GOT3 (cell line): ENCODE data around the gene HEG1.

Experiments used
- DNase-seq: peaks from one replicate; lab custom pipeline; 2025; ENCODE audit warnings: mixed read lengths; lab: John Stamatoyannopoulos, UW

Gene HEG1

DNA sequence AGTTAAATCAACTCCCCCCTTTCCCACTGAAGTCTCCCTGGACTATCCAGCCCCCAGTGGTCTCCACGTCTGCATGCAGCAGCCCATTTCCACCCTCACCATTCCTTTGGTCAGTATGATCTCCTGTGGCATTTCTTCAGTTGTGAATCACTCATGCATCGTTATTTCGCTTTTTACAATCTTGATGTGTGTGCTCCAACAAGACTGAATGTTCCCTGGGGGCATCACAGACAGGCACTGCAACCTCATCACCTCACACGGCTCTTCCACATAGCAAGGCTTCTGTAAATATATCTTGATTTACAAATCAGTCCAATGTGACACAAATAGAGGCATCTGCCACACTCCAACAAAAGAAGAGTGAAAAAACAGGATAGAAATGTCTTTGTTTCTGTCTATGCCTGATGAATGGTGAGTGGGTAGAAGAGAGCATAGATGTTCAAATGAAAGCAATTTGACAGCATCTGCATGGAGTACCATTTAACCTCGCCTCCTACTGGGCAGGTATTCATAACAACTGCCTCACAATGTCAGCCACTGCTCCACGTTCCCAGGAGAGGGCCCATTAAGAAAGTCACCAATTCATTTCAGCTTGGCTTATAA lies 5.2 kb downstream of the HEG1 start:
- DNase-seq = no peak

DNA sequence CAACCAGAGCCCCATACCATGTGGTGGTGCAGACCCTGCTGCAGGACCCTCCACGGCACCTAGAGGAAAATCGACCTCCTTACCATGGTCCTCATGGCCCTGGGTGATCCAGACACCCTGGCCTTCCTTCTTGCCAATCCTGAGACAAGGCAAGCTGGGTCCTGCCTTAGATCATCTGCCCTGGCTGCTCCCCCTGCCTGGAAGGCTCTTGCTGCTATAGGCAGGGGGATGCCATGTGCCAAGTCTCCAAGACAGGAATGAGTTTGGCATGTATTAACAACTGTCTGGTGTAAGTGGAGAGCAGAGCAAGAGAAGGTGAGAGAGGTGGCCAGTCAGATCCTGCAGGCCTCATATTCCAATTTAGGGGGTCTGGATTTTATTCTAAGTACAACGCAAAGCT lies 7.5 kb downstream of the HEG1 start:
- no peak for DNase-seq

DNA sequence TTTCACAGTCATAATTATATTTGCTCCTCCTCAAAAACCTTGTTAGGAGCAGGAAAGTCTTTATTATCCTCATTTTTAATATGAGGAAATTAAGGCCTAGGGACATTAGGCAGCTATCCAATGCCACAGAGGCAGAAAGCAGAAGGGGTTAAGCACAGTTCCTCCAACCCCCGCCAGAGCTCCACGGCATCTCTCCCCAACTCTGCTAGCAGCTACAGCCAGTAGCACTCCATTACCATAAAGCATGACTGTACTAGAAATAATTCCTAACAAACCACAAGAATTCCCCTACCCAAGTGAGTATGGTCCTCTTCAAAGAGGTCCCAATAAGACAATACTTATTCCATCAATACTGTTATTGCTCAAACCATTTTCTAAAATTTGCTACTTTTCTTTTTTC lies 9.8 kb downstream of the HEG1 start:
- DNase-seq = no peak

DNA sequence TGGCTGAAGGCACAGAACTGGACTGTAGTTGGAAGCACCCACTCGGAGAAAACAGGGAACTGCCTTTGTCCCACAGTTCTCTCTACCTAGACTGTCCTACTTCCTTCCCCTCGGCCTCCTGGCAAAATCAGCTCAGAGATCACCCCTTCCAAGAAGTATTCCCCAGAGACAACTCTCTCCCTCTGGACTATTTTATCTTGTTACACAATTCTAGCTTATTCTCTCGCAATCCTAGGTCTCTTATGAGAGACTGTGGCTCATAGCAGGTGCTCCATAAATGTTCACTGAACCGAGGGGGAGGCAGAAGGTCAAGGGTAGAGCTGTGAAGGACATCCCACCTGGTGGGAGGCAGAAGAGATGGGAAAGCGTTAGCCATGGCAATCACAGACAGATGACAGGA lies 10.6 kb downstream of the HEG1 start:
- no peak for DNase-seq

DNA sequence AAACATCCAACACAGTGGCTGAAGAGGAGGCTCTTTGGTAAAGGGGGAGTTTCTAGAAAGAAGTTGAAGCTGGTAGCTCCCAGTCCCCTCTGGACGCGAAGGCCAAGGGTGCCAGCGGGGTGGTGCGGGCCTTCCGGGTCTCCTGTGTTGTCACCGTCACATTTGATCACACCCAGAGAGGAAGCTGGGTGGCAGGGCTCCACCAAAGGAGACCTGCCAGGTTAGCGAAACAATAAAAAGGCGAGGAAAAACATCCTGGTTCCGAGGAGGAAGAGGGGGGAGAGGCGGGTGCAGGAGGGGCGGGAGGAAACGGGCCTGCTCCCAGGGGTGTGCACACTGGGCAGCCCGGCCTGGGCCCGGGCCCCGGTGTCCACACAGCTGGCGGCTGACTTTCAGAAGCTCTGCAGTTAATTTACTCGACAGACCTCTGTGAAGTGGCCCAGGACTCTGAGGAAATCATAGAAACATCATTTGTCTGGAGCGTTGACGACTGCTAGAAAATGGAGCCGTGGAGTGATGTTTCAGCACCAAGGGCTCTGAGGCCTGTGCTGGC lies 12.1 kb downstream of the HEG1 start:
- no peak for DNase-seq

GRCh38 chr3:125042725-125043406 lies 12.9 kb downstream of the HEG1 start:
- no peak for DNase-seq

- DNase-seq = no peak
Observed at GRCh38 chr3:125039131-125040100, 16.4 kb downstream of the HEG1 start.

DNA sequence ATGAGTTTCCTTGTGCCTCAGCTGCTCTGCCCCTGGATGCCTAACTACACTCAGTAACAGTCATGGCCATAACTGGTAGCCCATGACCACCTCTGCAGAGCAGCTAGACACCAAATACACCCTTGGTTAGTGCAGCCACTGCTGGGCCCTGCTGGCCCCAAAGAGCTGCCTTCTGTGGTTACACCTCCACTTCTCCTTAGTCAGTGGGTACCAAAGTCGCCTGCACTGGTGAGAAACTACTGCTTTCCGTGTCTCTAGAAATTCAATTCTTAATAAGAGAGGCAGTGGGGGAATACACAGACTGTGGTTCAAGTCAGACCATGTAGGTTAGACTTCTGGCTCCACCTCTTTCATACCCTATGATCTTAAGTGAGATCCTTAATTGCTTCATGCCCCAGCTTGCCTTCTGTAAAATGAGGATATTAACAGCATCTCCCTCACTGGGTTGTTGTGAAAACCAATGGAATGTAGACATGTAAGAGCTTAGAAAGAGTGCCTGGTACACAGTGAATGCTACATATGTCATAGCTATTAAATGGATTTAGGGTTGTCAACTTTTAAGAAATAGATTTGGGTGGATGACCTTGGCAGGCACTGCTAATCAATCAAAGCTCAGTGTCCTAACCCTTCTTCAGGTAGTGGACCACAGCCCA lies 18.2 kb downstream of the HEG1 start:
- DNase-seq = no peak

DNA sequence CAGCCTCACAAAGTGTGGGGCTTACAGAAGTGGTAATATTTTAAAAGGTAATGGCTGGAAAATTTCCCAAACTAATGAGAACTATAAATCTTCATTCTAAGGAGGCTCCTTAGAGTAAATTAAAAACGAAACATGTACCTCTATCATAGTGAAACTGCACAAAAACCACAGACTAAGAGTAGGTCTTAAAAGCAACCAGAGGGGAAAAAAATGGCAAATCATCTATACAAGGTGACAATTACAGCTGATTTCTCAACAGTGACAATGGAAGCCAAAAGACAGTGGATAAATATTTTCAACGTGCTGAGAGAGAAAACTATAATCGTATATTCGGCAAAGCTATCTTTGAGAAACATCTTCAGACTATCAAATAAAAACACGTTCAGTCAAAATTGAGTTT lies 20.6 kb downstream of the HEG1 start:
- DNase-seq = no peak

- DNase-seq = no peak
Observed at GRCh38 chr3:125033616-125034015, 22.2 kb downstream of the HEG1 start.

DNA sequence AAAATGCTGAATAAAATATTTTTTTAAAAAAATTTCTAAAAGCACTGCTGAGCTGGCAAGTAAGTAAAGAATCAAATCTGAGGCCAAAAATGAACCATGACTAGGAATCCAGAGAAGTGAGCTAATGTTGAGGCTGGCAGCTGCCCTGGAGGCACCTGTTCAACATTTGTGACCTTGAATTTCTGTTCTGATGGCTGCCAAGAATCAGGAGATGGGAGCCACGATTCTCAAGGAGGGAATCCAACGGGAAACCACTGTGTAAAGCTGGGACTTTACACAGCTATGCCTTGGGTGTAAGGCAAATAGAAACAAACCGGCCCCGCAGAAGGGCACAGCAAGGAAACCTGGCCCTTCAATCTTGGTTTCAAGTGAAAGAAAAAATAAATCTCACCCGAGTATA lies 22.7 kb downstream of the HEG1 start:
- no peak for DNase-seq

DNA sequence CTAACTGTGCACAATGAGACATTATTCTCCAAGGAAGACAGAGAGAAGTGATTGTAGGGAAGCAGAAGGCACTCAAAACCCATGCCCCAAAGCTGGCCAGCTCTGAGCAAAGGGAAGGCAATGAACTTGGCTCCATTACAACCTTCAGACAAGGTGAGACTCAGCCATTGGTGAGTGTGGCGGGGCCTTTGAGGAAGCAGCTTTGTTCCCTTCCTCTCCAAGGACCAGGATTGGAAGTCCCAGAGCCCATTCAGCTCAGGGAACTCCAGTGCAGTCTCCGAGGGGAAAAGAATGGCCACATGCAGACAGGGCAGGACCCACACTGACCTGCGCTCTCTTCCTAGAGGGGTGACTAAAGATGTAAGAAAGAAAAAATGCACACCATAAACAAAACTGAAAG lies 23.1 kb downstream of the HEG1 start:
- DNase-seq = no peak

DNA sequence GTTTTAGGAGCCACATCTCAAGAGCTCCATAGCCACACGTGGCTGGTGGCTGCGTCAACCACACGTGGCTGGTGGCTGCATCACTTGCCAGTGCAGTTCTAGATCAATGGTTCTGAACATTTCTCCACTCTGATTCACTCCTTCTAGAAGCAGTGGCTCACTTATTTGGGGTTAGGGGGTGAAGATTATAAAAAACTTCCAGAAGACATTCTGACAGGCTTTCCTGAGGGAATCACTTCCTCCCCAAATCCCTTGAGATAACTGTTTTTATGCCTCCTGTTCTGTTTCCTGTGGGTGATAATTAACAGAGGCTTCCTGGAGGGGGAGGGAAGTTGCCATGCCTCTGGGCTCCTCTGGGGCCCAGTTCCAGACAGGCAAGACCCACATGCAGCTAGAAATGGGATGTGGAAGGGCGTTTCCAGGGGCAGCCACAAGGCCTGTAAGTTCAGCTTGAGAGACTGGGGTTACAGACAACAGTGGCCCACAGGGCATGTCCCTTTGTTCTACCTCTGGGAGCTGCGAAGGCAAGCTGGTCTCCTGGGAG lies 23.6 kb downstream of the HEG1 start:
- DNase-seq = no peak

- no peak for DNase-seq
Observed at GRCh38 chr3:125031544-125031943, 24.3 kb downstream of the HEG1 start.

DNA sequence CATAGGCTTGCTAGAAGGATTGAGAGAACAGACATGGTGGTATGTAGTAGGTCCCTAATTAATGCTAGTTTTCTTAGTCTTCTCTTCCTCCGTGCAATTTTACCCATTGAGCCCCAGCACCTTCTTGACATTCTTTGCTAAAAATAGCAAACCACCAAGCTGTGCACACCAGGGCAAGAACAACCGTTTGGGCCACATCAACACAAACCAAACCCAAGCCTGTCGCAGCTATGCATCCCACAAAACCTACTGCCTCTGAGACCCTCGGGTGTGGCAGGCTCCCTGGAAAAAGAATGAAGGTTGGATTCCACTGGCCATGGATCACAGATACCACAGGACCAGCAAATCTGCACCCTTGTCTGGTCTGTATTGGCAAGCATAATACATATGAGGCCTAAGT lies 27.1 kb downstream of the HEG1 start:
- DNase-seq = no peak

DNA sequence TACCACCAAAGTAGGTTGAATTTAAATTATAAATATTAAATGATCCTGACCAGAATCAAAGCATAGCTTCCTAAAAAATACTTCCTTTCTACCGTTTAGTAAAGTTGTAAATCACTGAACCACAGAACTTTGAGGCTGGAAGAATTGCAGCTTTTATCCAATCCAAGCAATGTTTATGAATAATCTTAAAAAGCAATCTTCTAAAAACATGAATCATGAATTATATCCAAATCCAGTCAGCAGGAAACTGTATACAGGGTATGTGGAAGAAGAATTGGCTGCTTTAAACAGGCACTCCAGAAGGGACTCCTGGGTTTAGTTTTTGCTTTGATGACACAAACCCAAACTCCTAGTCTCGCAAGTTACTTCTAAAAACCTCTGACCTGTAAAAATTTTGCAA lies 30.2 kb downstream of the HEG1 start:
- no peak for DNase-seq

- no peak for DNase-seq
Observed at GRCh38 chr3:125024817-125025216, 31.0 kb downstream of the HEG1 start.

DNA sequence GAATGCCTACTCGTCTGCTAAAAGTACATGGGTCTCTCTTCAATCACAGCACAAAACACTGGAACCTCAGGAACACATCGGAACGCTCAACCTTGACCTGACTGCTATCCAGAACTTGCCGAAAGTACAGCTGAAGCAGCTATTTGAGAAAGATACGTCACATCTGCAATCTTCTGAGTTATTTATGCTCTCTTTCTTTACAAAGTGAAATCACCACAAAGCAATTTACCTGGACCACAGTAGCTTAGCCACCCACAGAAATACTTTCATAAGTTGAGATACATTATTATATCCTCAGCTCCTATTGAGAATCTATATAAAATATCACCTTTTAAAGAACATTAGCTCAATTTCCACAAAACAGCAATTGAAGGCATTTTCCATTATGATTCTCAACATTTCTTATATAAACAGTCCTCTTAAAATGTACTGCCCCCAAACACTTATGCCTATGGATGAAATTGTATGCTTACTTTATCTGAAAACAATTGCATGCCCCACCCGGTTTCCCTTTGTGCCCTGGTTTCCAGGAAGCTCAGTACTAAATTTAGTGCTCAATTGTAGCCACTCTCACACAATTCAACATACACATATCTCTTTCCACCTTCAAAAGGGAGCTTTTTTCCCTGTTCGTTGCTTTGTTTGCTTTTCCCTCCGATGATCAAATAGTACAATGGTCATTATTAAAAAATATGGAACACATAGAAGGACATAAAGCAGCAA lies 31.8 kb downstream of the HEG1 start:
- DNase-seq = no peak

- DNase-seq = no peak
Observed at GRCh38 chr3:125022206-125022605, 33.6 kb downstream of the HEG1 start.

- no peak for DNase-seq
Observed at GRCh38 chr3:125019271-125019670, 36.5 kb downstream of the HEG1 start.

DNA sequence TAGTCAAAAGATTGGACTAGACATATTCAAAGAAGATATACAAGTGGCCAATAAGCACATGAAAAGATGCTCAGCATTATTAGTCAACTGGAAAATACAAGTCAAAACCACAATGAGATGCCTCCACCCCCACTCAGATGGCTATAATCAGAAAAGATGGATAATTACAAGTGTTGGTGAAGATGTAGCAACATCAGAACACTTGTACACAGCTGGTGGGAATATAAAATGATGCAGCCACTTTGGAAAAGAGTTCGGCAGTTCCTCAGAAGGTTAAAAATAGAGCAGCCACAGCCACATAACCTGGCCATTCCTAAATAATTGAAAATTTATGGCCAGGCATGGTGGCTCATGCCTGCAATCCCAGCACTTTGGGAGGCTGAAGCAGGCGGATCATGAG lies 38.4 kb downstream of the HEG1 start:
- DNase-seq = no peak
